ENCODE data around the gene ZNF436. TPM values are rescaled to one million over a fixed set of nuclear protein-coding genes. Genes with fewer than 3 reads are reported as not detected.
"Not testable (repeated sequence)": the region's sequence is repeated elsewhere in the genome, so short reads cannot be mapped to it uniquely, and the experiment has no call there.

ZNF436 gene
- total and polyA plus RNA-seq, 3 donors from 2014 or later, result 24.6 to 29.0 (median 26.7) TPM

GRCh38 chr1:23376890-23377811 lies 7.5 kb upstream of the ZNF436 start:
- Histone ChIP-seq H3K27ac (peak overlapping the region; percentile 34 to 74), H3K4me3 (no peak overlapping the region), H3K36me3 (ENCODE audit: low read depth, missing control alignments) (no peaks in the 10 kb centered on the region), H3K4me1 (peaks cover 23% of the 10 kb centered on the region), H3K27me3 (no peaks in the 10 kb centered on the region), H3K9me3 (no peaks in the 10 kb centered on the region)
- TF ChIP-seq POLR2A (IDR thresholded peaks at IDR 0.05), result no peak
- no peak for TF ChIP-seq CTCF (IDR thresholded peaks at IDR 0.05)
- 51 to 52% methylated on average over 19 of the region's 19 CpGs for WGBS, 2 donors
- intact Hi-C loops (cut with DNase I; ENCODE audit: low total_unique reads), result no loop called here
- peak; percentile 50 for DNase-seq

GRCh38 chr1:23374079-23374735 lies 4.6 kb upstream of the ZNF436 start:
- H3K27me3 ChIP-seq; DNase-seq; H3K27ac ChIP-seq; H3K9me3 ChIP-seq; H3K36me3 ChIP-seq (ENCODE audit: low read depth, missing control alignments); H3K4me3 ChIP-seq; intact Hi-C loops (cut with DNase I; ENCODE audit: low total_unique reads): not testable (repeated sequence)
- peaks cover 43% of the 10 kb centered on the region for H3K4me1 ChIP-seq
- 89 to 90% methylated on average over 12 of the region's 12 CpGs for WGBS, 2 donors

- H3K9me3 ChIP-seq, result no peaks in the 10 kb centered on the region
- TF ChIP-seq POLR2A (IDR thresholded peaks at IDR 0.05), result no peak
- TF ChIP-seq CTCF (IDR thresholded peaks at IDR 0.05), result no peak
- H3K27ac ChIP-seq, result peak overlapping the region; percentile 22 to 99
- H3K27me3 ChIP-seq, result no peaks in the 10 kb centered on the region
- intact Hi-C loops (cut with DNase I; ENCODE audit: low total_unique reads), result no loop called here
- WGBS, 2 donors, result 44 to 49% methylated on average over 13 of the region's 13 CpGs
- no peak for DNase-seq
- H3K36me3 ChIP-seq (ENCODE audit: low read depth, missing control alignments), result no peaks in the 10 kb centered on the region
- H3K4me3 ChIP-seq, result no peak overlapping the region
- peaks cover 40% of the 10 kb centered on the region for H3K4me1 ChIP-seq
Observed at GRCh38 chr1:23371987-23372880, 2.6 kb upstream of the ZNF436 start.

GRCh38 chr1:23370709-23371584 lies 1.3 kb upstream of the ZNF436 start:
- H3K27ac ChIP-seq, result peak overlapping the region; percentile 98 to 99
- peaks cover 44% of the 10 kb centered on the region for H3K4me1 ChIP-seq
- no peaks in the 10 kb centered on the region for H3K36me3 ChIP-seq (ENCODE audit: low read depth, missing control alignments)
- intact Hi-C loops (cut with DNase I; ENCODE audit: low total_unique reads), result no loop called here
- 8 to 15% methylated on average over 13 of the region's 13 CpGs for WGBS, 2 donors
- H3K27me3 ChIP-seq, result no peaks in the 10 kb centered on the region
- DNase-seq, result peak; percentile 35
- H3K4me3 ChIP-seq, result no peak overlapping the region
- TF ChIP-seq CTCF (IDR thresholded peaks at IDR 0.05) (no peak), POLR2A (IDR thresholded peaks at IDR 0.05) (no peak)
- no peaks in the 10 kb centered on the region for H3K9me3 ChIP-seq
